Measurements from ENCODE around the gene ALDH1B1. TPM values are rescaled to one million over a fixed set of nuclear protein-coding genes. Genes with fewer than 3 reads are reported as not detected.

ALDH1B1 gene
- total and polyA plus RNA-seq, 5 donors, result 11.5 to 27.2 (median 13.5) TPM

GRCh38 chr9:38352530-38353328, 39.8 kb upstream of the ALDH1B1 start:
- no peak overlapping the region for H3K27ac ChIP-seq (ENCODE audit: low read length)
- ATAC-seq, result no peak
- no peaks in the 10 kb centered on the region for H3K27me3 ChIP-seq (ENCODE audit: control insufficient read depth, insufficient read depth)
- H3K4me3 ChIP-seq (ENCODE audit: low read length), result no peak overlapping the region
- no peaks in the 10 kb centered on the region for H3K9me3 ChIP-seq (ENCODE audit: control insufficient read depth, low read length)
- no peaks in the 10 kb centered on the region for H3K4me1 ChIP-seq (ENCODE audit: control insufficient read depth, insufficient read depth, low read length)
- no peak for DNase-seq
- intact Hi-C loops (cut with DNase I), result loop anchor here in 1 of 4 donors (10.0 kb wide), 1 partner anchor 268 kb away; no protein-coding TSS in a partner anchor
- 88% methylated on average over 12 of the region's 12 CpGs for WGBS

GRCh38 chr9:38355115-38355514, 37.4 kb upstream of the ALDH1B1 start:
- no peak overlapping the region for H3K4me3 ChIP-seq (ENCODE audit: low read length)
- H3K9me3 ChIP-seq (ENCODE audit: control insufficient read depth, low read length), result no peaks in the 10 kb centered on the region
- no peaks in the 10 kb centered on the region for H3K27me3 ChIP-seq (ENCODE audit: control insufficient read depth, insufficient read depth)
- WGBS, result 82% methylated on average over 3 of the region's 3 CpGs
- no peak overlapping the region for H3K27ac ChIP-seq (ENCODE audit: low read length)
- H3K4me1 ChIP-seq (ENCODE audit: control insufficient read depth, insufficient read depth, low read length), result no peaks in the 10 kb centered on the region
- DNase-seq (no peak), ATAC-seq (no peak)
- intact Hi-C loops (cut with DNase I), result loop anchor here in 1 of 4 donors (10.0 kb wide), 1 partner anchor 270 kb away; no protein-coding TSS in a partner anchor

- H3K9me3 ChIP-seq (ENCODE audit: control insufficient read depth, low read length), result no peaks in the 10 kb centered on the region
- no peaks in the 10 kb centered on the region for H3K27me3 ChIP-seq (ENCODE audit: control insufficient read depth, insufficient read depth)
- ATAC-seq, result no peak
- DNase-seq, result no peak
- no peaks in the 10 kb centered on the region for H3K4me1 ChIP-seq (ENCODE audit: control insufficient read depth, insufficient read depth, low read length)
- no peak overlapping the region for H3K27ac ChIP-seq (ENCODE audit: low read length)
- intact Hi-C loops (cut with DNase I), result loop anchor here in 1 of 4 donors (10.0 kb wide), 1 partner anchor 271 kb away; no protein-coding TSS in a partner anchor
- H3K4me3 ChIP-seq (ENCODE audit: low read length), result no peak overlapping the region
- WGBS, result 92% methylated on average over 3 of the region's 3 CpGs
Measured at GRCh38 chr9:38355517-38356120, 36.9 kb upstream of the ALDH1B1 start.

DNA sequence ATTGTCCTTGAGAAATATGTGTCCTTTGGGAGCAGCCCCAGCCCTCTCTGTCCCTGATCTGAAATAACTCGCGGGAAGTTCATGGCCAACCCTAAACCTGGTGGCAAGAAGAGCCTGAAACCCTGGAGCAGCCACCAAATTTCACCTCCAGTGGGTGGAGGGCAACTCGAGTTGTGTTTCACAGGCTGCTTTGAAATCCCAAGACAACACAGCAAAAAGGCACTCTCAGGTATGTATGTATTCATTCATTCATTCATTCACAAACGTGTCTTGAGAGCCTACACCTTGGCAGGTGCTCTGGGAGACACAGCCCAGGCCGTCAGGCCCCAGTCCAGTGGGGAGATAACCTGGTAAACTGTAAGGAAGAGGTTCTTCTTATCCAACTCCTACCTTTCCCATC, 35.7 kb upstream of the ALDH1B1 start:
- no peak for ATAC-seq
- no peaks in the 10 kb centered on the region for H3K27me3 ChIP-seq (ENCODE audit: control insufficient read depth, insufficient read depth)
- no peaks in the 10 kb centered on the region for H3K4me1 ChIP-seq (ENCODE audit: control insufficient read depth, insufficient read depth, low read length)
- WGBS, result 69% methylated on average over 5 of the region's 5 CpGs
- DNase-seq, result no peak
- H3K9me3 ChIP-seq (ENCODE audit: control insufficient read depth, low read length), result no peaks in the 10 kb centered on the region
- H3K27ac ChIP-seq (ENCODE audit: low read length), result no peak overlapping the region
- intact Hi-C loops (cut with DNase I), result loop anchor here in 1 of 4 donors (10.0 kb wide), 1 partner anchor 272 kb away; no protein-coding TSS in a partner anchor
- no peak overlapping the region for H3K4me3 ChIP-seq (ENCODE audit: low read length)

- Histone ChIP-seq H3K27ac (ENCODE audit: low read length) (no peak overlapping the region), H3K4me3 (ENCODE audit: low read length) (no peak overlapping the region), H3K27me3 (ENCODE audit: control insufficient read depth, insufficient read depth) (no peaks in the 10 kb centered on the region), H3K9me3 (ENCODE audit: control insufficient read depth, low read length) (no peaks in the 10 kb centered on the region), H3K4me1 (ENCODE audit: control insufficient read depth, insufficient read depth, low read length) (no peaks in the 10 kb centered on the region)
- WGBS, result 86% methylated on average over 5 of the region's 5 CpGs
- ATAC-seq (no peak), DNase-seq (no peak)
- intact Hi-C loops (cut with DNase I), result loop anchor here in 1 of 4 donors (10.0 kb wide), 1 partner anchor 273 kb away; no protein-coding TSS in a partner anchor
Measured at GRCh38 chr9:38357350-38358114, 35.0 kb upstream of the ALDH1B1 start.

DNA sequence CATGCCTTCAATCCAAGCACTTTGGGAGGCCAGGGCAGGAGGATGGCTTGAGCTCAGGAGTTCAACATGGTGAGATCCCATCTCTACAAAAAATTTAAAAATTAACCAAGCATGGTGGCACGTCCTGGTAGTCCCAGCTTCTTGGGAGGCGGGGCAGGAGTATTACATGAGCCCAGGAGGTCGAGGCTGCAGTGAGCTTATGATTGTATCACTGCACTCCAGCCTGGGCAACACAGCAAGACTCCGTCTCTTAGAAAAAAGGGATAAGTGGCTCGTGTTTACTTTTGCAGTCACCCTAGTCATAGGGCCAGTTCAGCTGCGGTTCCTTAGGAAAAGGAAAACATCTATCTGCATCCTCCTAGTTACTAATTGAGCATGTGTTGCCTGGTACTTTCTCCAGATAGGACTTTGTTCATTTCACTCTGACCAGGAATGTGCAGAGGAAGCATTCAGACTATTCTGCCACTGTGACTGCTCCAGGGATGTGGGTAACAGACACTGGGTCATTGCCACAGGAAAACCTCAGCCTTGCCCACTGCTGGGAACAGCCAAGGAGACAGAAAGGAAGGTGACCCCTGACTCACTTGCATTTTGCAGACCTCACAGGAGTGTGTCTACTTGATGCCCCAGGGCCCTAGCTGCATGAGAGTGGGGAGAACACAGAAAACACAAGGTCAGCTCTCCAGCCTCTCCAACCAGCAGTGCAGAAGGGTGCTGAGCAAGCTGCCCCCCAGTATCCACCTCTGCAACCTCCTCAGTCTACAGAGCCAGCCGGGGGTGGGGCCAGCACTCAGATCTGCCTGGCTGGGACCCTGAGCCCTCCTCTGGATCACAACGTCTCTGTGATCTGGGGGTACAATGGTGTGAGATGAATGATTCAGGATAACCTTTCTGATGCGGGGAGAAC, 33.9 kb upstream of the ALDH1B1 start:
- peaks cover 2% of the 10 kb centered on the region for H3K4me1 ChIP-seq (ENCODE audit: control insufficient read depth, insufficient read depth, low read length)
- ATAC-seq (no peak), DNase-seq (no peak)
- intact Hi-C loops (cut with DNase I), result loop anchor here in 1 of 4 donors (10.0 kb wide), 1 partner anchor 274 kb away; no protein-coding TSS in a partner anchor
- no peaks in the 10 kb centered on the region for H3K9me3 ChIP-seq (ENCODE audit: control insufficient read depth, low read length)
- H3K27me3 ChIP-seq (ENCODE audit: control insufficient read depth, insufficient read depth), result no peaks in the 10 kb centered on the region
- 75% methylated on average over 9 of the region's 9 CpGs for WGBS
- H3K4me3 ChIP-seq (ENCODE audit: low read length), result no peak overlapping the region
- no peak overlapping the region for H3K27ac ChIP-seq (ENCODE audit: low read length)

GRCh38 chr9:38359297-38359653, 33.2 kb upstream of the ALDH1B1 start:
- Histone ChIP-seq H3K9me3 (ENCODE audit: control insufficient read depth, low read length) (no peaks in the 10 kb centered on the region), H3K27me3 (ENCODE audit: control insufficient read depth, insufficient read depth) (no peaks in the 10 kb centered on the region), H3K4me1 (ENCODE audit: control insufficient read depth, insufficient read depth, low read length) (peaks cover 2% of the 10 kb centered on the region), H3K27ac (ENCODE audit: low read length) (no peak overlapping the region), H3K4me3 (ENCODE audit: low read length) (no peak overlapping the region)
- 65% methylated on average over 6 of the region's 6 CpGs for WGBS
- intact Hi-C loops (cut with DNase I), result loop anchor here in 1 of 4 donors (10.0 kb wide), 1 partner anchor 274 kb away; no protein-coding TSS in a partner anchor
- ATAC-seq (no peak), DNase-seq (no peak)

DNA sequence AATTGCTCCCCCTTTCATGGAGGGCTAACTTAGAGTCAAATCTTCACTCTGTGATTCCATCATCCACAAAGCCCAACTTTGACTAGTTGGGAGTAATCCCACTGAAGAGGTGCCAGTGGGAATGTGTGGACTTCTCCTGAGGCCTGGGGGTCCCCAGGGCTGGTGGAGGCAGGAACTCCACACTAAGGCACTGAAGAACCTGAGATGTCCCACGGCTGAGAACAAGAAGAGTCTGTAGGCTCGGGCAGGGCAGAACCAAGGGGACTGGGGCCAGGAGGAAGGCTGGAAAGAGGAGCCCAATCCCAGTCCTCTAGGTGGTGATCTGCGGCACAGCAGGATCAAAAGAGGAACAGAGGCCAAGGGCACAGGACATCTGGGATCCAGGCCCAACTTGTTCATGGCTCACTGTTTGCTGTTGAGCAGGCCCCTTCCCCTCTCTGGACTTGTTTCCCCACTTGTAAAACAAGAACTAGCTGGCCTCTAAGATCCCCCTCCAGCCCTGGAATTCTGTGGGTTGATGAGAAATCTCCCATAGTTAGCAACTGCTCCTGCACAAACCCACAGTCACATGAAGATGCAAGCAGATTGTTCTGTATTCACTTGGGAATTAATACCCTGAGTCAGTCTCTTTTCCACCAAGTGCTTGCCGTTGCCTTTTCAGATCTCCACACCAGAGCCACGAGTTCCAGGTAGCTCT, 32.7 kb upstream of the ALDH1B1 start:
- Histone ChIP-seq H3K9me3 (ENCODE audit: control insufficient read depth, low read length) (no peaks in the 10 kb centered on the region), H3K27me3 (ENCODE audit: control insufficient read depth, insufficient read depth) (no peaks in the 10 kb centered on the region), H3K27ac (ENCODE audit: low read length) (no peak overlapping the region), H3K4me1 (ENCODE audit: control insufficient read depth, insufficient read depth, low read length) (peaks cover 2% of the 10 kb centered on the region), H3K4me3 (ENCODE audit: low read length) (no peak overlapping the region)
- no peak for ATAC-seq
- WGBS, result 66% methylated on average over 5 of the region's 5 CpGs
- intact Hi-C loops (cut with DNase I), result loop anchor here (5.0 to 10.0 kb wide), 6 partner anchors 275 to 615 kb away; partner anchors contain the start of gene SLC25A51 (in 1 of the 4)
- DNase-seq, result no peak

GRCh38 chr9:38360839-38361472, 31.5 kb upstream of the ALDH1B1 start:
- no peaks in the 10 kb centered on the region for H3K27me3 ChIP-seq (ENCODE audit: control insufficient read depth, insufficient read depth)
- no peak overlapping the region for H3K27ac ChIP-seq (ENCODE audit: low read length)
- H3K4me3 ChIP-seq (ENCODE audit: low read length), result no peak overlapping the region
- DNase-seq (no peak), ATAC-seq (no peak)
- WGBS, result 73% methylated on average over 7 of the region's 7 CpGs
- no peaks in the 10 kb centered on the region for H3K9me3 ChIP-seq (ENCODE audit: control insufficient read depth, low read length)
- intact Hi-C loops (cut with DNase I), result loop anchor here in 3 of 4 donors (5.0 to 10.0 kb wide), 6 partner anchors 276 to 616 kb away; partner anchors contain the start of gene SLC25A51 (in 1 of the 3)
- peaks cover 2% of the 10 kb centered on the region for H3K4me1 ChIP-seq (ENCODE audit: control insufficient read depth, insufficient read depth, low read length)

Measured in right cardiac atrium (tissue), 5 donors.